ENCODE results near the gene NREP.

- TF ChIP-seq EZH2 (IDR thresholded peaks at IDR 0.05; ENCODE audit: borderline replicate concordance, low read depth, low read length, severe bottlenecking), result no peak
- no peak for TF ChIP-seq MYC (IDR thresholded peaks at IDR 0.05; ENCODE audit: low read depth, low read length)
- no peak for TF ChIP-seq CTCF (IDR thresholded peaks at IDR 0.05; ENCODE audit: extremely low read depth in 1 of 2, insufficient read depth in 1 of 2, low read depth in 1 of 2, low read length in 2 of 2)
- no peak for TF ChIP-seq POLR2A (IDR thresholded peaks at IDR 0.05; ENCODE audit: low read depth, low read length)
- no peak for TF ChIP-seq POLR2AphosphoS5 (IDR thresholded peaks at IDR 0.05; ENCODE audit: insufficient read depth, low read depth, low read length)
Observed at GRCh38 chr5:111735583-111736270, 21.3 kb downstream of the NREP start.

All from endothelial cell of umbilical vein (primary cell).